GM04504 (cell line): ENCODE measurements around the gene CD80.

Experiments
- DNase-seq: peaks from one replicate; pipeline ENCODE4 v3.0.0-alpha.2; 2012; ENCODE audit warnings: low read depth

Gene CD80

DNA sequence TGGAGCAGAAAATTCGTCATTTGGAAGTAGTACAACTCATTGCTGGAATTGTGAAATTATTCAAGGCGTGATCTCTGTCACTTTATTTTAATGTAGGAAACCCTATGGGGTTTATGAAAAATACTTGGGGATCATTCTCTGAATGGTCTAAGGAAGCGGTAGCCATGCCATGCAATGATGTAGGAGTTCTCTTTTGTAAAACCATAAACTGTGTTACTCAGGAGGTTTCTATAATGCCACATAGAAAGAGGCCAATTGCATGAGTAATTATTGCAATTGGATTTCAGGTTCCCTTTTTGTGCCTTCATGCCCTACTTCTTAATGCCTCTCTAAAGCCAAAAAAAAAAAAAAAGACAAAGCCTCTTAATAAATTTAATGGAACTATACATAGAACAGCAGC lies 66.6 kb downstream of the CD80 start:
- no peak for DNase-seq

DNA sequence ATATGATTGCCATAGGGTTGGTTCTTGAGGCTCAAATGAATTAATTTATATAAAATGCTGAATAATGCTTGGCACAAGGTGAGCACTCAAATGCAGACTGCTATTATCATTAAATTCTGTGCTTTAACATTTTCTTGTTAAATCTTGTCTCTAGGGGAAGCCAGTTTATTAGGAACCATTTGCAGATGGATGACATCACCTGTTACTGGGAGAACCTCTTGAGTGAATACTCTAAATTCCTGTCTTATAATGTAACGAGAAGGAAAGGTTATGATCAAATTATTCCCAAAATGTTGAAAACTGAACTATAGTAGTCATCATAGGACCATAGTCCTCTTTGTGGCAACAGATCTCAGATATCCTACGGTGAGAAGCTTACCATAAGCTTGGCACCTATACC lies 67.3 kb downstream of the CD80 start:
- DNase-seq = no peak

DNA sequence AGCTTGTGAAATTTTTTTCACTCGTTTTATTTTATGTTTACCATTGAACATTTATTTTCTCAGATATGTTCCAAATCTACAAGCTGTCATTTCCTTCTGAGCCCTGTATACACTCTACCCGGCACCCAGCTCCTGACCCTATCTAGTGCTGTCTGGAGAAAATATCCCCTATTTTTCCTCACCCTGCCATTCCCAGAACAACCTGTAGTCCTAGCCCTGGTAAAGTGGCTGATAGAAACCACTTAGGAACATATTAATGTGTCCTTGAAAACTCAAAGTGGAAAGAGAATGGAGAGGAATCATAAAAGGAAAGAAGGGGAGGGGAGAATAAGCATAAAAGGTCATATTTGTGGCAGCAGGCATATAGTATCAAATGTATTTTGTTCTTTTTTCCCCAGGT lies 69.3 kb downstream of the CD80 start:
- DNase-seq = no peak

DNA sequence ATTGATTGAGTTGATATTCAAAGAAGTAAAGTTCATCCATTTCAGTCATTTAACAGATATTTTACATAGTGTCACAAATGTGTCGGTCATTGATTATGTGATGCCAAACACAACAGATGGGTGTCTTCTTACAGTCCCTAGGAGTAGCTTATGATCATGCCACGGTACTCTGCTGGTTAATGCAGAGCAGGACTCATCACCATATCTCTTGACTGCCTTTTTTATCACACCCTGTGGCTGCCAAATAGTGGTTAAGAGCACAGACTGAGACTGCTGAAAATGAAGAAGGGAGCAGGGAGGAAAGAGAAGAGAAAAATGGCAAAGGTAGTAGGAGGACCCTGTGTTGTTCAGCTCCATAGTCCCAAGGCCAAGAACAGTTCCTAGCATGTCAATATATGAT lies 73.9 kb downstream of the CD80 start:
- DNase-seq = no peak

DNA sequence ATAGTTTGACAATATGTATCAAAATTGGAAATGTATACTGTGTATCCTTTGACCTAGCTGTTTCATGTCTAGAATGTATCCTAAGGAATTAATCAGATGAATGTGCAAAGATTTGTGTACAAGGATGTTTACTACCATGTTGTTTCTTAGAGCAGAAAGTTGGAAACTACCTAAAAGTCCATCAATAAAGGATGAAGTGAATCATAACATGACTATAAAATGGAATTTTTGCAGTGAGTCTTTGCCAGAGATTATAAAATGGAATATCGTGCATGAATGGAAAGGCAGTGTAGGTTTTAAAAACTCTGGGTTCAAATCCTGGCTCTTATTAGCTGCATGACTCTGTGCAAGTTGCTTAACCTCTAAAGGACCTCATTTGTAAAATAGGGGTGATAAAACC lies 76.3 kb downstream of the CD80 start:
- no peak for DNase-seq

DNA sequence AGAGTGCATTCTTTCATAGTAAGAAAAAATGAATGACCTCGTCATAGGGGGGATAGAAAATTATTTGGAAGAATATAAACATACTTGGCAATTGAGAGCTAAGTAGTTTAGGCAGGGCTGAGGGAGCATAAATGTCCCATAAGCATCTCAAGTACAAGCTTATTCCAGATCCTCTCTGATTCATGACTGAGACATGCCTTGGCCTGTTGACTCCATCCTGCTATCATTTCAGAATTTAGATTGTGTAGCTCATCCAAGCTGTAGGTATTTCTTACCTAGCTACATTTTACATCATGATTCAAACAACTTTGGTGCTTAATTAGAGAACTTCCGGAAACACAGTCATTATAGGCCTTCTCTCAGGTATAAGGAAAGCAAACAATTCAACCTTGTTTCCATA lies 78.3 kb downstream of the CD80 start:
- no peak for DNase-seq
